ENCODE results near the gene P3H4.
"Not testable (repeated sequence)": the region's sequence is repeated elsewhere in the genome, so short reads cannot be mapped to it uniquely, and the experiment has no call there.

P3H4 gene

DNA sequence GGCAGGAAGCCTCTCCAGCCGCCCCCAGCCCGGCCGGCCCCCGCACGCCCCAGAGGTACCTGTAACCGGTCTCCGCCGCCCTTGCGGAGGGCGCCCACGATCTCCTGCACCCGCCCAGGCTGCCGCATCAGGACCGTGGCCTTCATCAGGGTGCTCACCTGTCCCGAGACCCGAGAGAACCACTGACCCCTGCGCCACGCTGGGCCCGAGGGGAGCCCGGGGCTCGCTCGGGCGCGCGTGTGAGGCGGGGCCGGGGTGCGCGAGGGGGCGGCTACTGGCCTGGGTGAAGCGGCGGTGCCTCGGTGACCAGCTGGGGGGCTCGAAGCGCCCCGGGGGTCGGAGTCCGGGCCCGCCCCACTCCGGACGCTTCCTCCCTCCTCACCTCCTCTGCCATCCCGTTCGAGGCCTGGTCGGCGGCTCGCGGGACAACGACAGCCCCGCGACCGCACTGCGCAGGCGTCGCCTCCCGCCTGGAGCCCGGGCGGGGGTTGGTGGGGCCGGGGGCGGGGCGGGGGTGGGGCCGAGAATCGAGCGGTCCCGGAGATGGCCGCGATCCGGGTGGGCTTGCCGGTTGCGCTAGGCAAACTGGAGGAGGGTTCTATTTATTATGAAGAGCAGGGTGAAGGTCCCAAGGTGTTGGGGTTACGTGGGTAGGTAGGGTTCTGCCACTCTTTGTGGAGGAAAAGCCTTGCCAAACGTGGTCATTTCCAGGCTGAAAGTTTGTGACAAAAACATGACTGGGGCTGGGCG lies 24.2 kb upstream of the P3H4 start, which contains the start of gene NT5C3B:
Gene NT5C3B (minus strand): TSS at position 433 of the 750 bp plus-strand sequence. CDS start 39 bp downstream, at position 394.
- H3K27me3 ChIP-seq (ENCODE audit: control insufficient read depth, insufficient read depth, low read length): no peaks in the 10 kb centered on the region
- no peaks in the 10 kb centered on the region for H3K9me3 ChIP-seq (ENCODE audit: control insufficient read depth, low read length)

DNA sequence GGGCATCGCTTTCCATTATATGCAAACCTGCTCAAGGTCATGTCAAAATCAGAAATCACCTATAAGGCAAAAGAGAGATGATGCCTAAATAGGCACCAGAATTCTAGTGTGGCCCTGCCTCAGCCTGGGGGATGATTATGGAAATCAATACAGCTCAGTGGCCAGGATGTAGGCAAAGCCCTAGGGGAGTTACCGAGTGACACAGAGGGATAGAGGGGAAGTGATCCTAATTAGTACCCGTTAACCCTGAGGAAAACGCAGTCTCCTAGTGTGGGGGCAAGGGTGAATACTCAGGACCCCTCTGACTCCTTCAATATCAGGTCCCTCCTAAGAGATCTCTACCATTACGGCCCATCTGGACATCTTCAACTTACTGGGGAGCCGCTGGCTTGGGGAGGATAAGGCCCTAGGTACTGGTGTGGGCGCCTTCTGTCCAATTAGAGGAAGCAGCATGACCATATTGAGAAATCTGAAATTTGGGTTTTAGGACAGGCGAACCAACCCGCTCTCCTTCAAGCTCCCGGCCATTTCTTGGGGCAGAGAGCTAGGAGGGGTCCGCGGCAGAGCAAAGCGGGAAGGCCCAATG lies 23.6 kb upstream of the P3H4 start:
- H3K9me3 ChIP-seq (ENCODE audit: control insufficient read depth, low read length): no peaks in the 10 kb centered on the region
- H3K4me2 ChIP-seq (ENCODE audit: low read length): peak overlapping the region; percentile 97
- peak overlapping the region; percentile 43 for H3K27ac ChIP-seq
- H2AFZ ChIP-seq: peak overlapping the region; percentile 96
- H3K27me3 ChIP-seq (ENCODE audit: control insufficient read depth, insufficient read depth, low read length): no peaks in the 10 kb centered on the region
- peak overlapping the region; percentile 77 for H3K4me3 ChIP-seq (ENCODE audit: low read depth, low read length)
- no peaks in the 10 kb centered on the region for H3K79me2 ChIP-seq
- no peaks in the 10 kb centered on the region for H3K36me3 ChIP-seq (ENCODE audit: control insufficient read depth, insufficient read depth, low read length)
- peak overlapping the region; percentile 78 for H3K9ac ChIP-seq
- TF ChIP-seq, protein P1, sequence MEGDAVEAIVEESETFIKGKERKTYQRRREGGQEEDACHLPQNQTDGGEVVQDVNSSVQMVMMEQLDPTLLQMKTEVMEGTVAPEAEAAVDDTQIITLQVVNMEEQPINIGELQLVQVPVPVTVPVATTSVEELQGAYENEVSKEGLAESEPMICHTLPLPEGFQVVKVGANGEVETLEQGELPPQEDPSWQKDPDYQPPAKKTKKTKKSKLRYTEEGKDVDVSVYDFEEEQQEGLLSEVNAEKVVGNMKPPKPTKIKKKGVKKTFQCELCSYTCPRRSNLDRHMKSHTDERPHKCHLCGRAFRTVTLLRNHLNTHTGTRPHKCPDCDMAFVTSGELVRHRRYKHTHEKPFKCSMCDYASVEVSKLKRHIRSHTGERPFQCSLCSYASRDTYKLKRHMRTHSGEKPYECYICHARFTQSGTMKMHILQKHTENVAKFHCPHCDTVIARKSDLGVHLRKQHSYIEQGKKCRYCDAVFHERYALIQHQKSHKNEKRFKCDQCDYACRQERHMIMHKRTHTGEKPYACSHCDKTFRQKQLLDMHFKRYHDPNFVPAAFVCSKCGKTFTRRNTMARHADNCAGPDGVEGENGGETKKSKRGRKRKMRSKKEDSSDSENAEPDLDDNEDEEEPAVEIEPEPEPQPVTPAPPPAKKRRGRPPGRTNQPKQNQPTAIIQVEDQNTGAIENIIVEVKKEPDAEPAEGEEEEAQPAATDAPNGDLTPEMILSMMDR (IDR thresholded peaks at IDR 0.05): no peak
- no peaks in the 10 kb centered on the region for H3K4me1 ChIP-seq

More for the DNA sequence above, 24.2 kb upstream of the P3H4 start, which contains the start of gene NT5C3B:
- H3K9ac ChIP-seq: peak within 1 kb of the TSS; percentile 78
- peak within 1 kb of the TSS; percentile 43 for H3K27ac ChIP-seq
- H3K36me3 ChIP-seq (ENCODE audit: control insufficient read depth, insufficient read depth, low read length): no peaks in the 10 kb centered on the region
- H3K4me1 ChIP-seq: no peaks in the 10 kb centered on the region
- no peaks in the 10 kb centered on the region for H3K79me2 ChIP-seq
- H3K4me3 ChIP-seq (ENCODE audit: low read depth, low read length): peak within 1 kb of the TSS; percentile 77
- TF ChIP-seq, protein P1 (IDR thresholded peaks at IDR 0.05): no peak
- H2AFZ ChIP-seq: peak within 1 kb of the TSS; percentile 96
- H3K4me2 ChIP-seq (ENCODE audit: low read length): peak within 1 kb of the TSS; percentile 97

DNA sequence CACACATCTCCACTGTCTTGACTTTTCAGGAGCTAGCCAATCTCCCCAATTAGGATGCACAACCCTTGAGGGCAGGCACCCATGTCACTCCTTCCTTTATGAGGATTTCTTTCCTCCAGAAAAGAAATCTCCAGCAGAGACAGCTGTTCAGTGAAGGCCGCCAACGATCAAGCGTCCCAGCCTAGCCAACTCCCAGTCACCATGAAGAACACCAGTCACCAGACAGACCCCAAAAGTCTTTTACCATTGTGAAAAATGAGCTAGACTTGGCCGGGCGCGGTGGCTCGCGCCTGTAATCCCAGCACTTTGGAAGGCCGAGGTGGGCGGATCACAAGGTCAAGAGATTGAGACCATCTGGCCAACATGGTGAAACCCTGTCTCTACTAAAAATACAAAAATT lies 18.2 kb upstream of the P3H4 start:
- H3K4me1 ChIP-seq: not testable (repeated sequence)

DNA sequence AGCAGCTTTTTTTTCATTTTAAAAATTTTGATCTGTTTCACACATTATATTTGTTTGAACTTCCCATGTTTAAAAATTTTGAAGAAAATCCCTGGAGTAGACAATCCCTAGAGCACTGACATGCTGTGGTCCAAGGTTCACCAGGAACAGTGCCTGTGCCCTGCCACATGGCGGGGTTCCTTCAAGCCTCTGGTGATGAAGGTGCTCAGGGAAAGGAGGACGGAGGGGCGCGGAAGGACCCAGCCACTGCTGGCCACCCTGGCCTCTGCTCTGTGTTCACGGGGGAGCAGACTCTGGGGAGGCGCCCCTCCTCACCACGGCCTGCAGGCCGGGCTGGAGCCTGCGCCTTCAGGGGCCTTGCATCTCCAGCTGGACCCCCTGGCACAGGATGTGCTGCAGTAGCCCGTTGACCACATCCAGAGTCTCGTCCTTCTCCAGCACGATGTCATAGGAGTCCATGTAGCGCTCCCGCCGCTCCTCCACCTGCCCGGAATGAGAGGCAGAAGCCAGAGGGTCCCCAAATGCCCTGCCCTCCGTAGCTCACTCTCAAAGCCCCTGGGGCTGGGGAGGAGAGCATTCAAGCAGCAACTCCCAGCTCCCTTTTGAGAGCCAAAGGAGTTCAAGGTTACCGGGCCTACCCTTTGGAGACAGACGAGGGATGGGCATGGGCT lies 13.6 kb upstream of the P3H4 start:
- Histone ChIP-seq H3K4me1 (no peaks in the 10 kb centered on the region), H2AFZ (no peak overlapping the region), H3K27me3 (ENCODE audit: control insufficient read depth, insufficient read depth, low read length) (no peaks in the 10 kb centered on the region), H3K4me2 (ENCODE audit: low read length) (no peak overlapping the region), H3K27ac (no peak overlapping the region), H3K4me3 (ENCODE audit: low read depth, low read length) (no peak overlapping the region), H3K9me3 (ENCODE audit: control insufficient read depth, low read length) (no peaks in the 10 kb centered on the region), H3K79me2 (no peaks in the 10 kb centered on the region), H3K9ac (no peak overlapping the region), H3K36me3 (ENCODE audit: control insufficient read depth, insufficient read depth, low read length) (no peaks in the 10 kb centered on the region)
- TF ChIP-seq, protein P1 (IDR thresholded peaks at IDR 0.05): no peak

More for the DNA sequence above, 18.2 kb upstream of the P3H4 start:
- H3K79me2 ChIP-seq; H3K9me3 ChIP-seq (ENCODE audit: control insufficient read depth, low read length); H3K36me3 ChIP-seq (ENCODE audit: control insufficient read depth, insufficient read depth, low read length); H2AFZ ChIP-seq; H3K9ac ChIP-seq; H3K27ac ChIP-seq; H3K4me3 ChIP-seq (ENCODE audit: low read depth, low read length); H3K27me3 ChIP-seq (ENCODE audit: control insufficient read depth, insufficient read depth, low read length); H3K4me2 ChIP-seq (ENCODE audit: low read length): not testable (repeated sequence)

DNA sequence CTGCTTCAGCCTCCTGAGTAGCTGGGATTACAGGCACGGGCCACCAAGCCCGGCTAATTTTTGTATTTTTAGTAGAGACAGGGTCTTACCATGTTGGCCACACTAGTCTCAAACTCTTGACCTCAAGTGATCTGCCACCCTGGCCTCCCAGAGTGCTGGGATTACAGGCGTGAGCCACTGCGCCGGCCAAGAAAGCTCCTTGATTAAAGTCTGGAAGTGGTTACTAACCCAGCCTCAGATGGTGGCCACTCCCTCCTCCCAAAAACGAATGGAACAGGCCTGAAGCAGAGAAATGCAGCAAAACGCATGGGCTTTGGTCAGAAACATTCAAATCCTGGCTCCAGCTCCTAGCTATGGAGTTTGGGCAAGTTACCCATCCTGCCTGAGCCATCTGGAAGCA lies 12.3 kb upstream of the P3H4 start:
- H3K4me3 ChIP-seq (ENCODE audit: low read depth, low read length): no peak overlapping the region
- no peaks in the 10 kb centered on the region for H3K36me3 ChIP-seq (ENCODE audit: control insufficient read depth, insufficient read depth, low read length)
- H3K27me3 ChIP-seq (ENCODE audit: control insufficient read depth, insufficient read depth, low read length): no peaks in the 10 kb centered on the region
- TF ChIP-seq, protein P1 (IDR thresholded peaks at IDR 0.05): no peak
- no peaks in the 10 kb centered on the region for H3K79me2 ChIP-seq
- H3K4me1 ChIP-seq: no peaks in the 10 kb centered on the region
- no peak overlapping the region for H3K9ac ChIP-seq
- H3K4me2 ChIP-seq (ENCODE audit: low read length): no peak overlapping the region
- H3K9me3 ChIP-seq (ENCODE audit: control insufficient read depth, low read length): no peaks in the 10 kb centered on the region
- no peak overlapping the region for H3K27ac ChIP-seq
- no peak overlapping the region for H2AFZ ChIP-seq
